IMR-90 (cell line): ENCODE results near the gene CCDC60. TPM values are rescaled to one million over a fixed set of nuclear protein-coding genes. Genes with fewer than 3 reads are reported as not detected.

Experiments used
- ATAC-seq: fragments of 200-7000 bp; cut with Tn5 transposase; 2 replicates; pipeline ENCODE4 v1.9.1; 2020; ENCODE audit warnings: low read depth, mild to moderate bottlenecking, moderate library complexity
- BruUV-seq: library from RNA; stranded (reverse); fragments of 400-500 nt; replicated peaks from 2 replicates; lab custom pipeline; 2021; lab: Mats Ljungman, UMichigan
- CTCF ChIA-PET: fragments of 300-600 bp; formaldehyde crosslinking; extraction: SDS; loops from one replicate; lab custom pipeline; 2021; ENCODE audit warnings: antibody characterized with exemption; lab: Yijun Ruan, JAX
- POLR2A ChIA-PET: fragments of 300-600 bp; sonication (Branson Sonifier 250); formaldehyde crosslinking; loops from one replicate; lab custom pipeline; 2022; ENCODE audit warnings: antibody characterized with exemption; ENCODE audit not compliant: unreplicated experiment; lab: Charles Lee
- DNase-seq: peaks from one replicate; pipeline ENCODE4 v3.0.0; 2013
- H2AFZ ChIP-seq: replicated peaks from 2 replicates; pipeline ENCODE3; 2013; ENCODE audit warnings: low read length, mild to moderate bottlenecking; ENCODE audit not compliant: poor library complexity
- H2AK5ac ChIP-seq: 2 replicates; pipeline ENCODE4 v1.6.1; 2013; ENCODE audit warnings: low read depth, low read length, inconsistent platforms
- H2AK9ac ChIP-seq: replicated peaks from 2 replicates; pipeline ENCODE3; 2013; ENCODE audit warnings: mild to moderate bottlenecking, low read depth, low read length, moderate library complexity; ENCODE audit not compliant: poor library complexity
- H2BK120ac ChIP-seq: 2 replicates; pipeline ENCODE4 v1.6.1; 2013; ENCODE audit warnings: low read depth, low read length, inconsistent platforms
- H2BK15ac ChIP-seq: 3 replicates; pipeline ENCODE4 v1.6.1; 2013; ENCODE audit warnings: low read depth, low read length, inconsistent platforms
- H2BK20ac ChIP-seq: 2 replicates; pipeline ENCODE4 v1.6.1; 2013; ENCODE audit warnings: low read depth, mild to moderate bottlenecking, inconsistent platforms, low read length, moderate library complexity
- H2BK5ac ChIP-seq: 2 replicates; pipeline ENCODE4 v1.6.1; 2013; ENCODE audit warnings: mild to moderate bottlenecking, low read depth, low read length, inconsistent platforms; ENCODE audit not compliant: poor library complexity, severe bottlenecking
- H3K14ac ChIP-seq: replicated peaks from 2 replicates; pipeline ENCODE4 v1.6.1; 2013; ENCODE audit warnings: low read depth, low read length, inconsistent platforms
- H3K18ac ChIP-seq: 2 replicates; pipeline ENCODE4 v1.6.1; 2013; ENCODE audit warnings: low read depth, low read length, control low read depth
- H3K23ac ChIP-seq: 2 replicates; pipeline ENCODE4 v1.6.1; 2013; ENCODE audit warnings: low read depth, low read length, inconsistent platforms
- H3K27ac ChIP-seq: 2 replicates; pipeline ENCODE4 v1.5.1; 2013; ENCODE audit warnings: mild to moderate bottlenecking, control low read depth, low read length; ENCODE audit not compliant: insufficient read depth
- H3K27me3 ChIP-seq: 2 replicates; pipeline ENCODE4 v1.6.1; 2013; ENCODE audit warnings: low read length; ENCODE audit not compliant: control insufficient read depth, insufficient read depth
- H3K36me3 ChIP-seq: 2 replicates; pipeline ENCODE4 v1.6.1; 2013; ENCODE audit warnings: low read length, mixed read lengths; ENCODE audit not compliant: control insufficient read depth, insufficient read depth
- H3K4ac ChIP-seq: 2 replicates; pipeline ENCODE4 v1.6.1; 2013; ENCODE audit warnings: low read depth, low read length, inconsistent platforms
- H3K4me1 ChIP-seq: 2 replicates; pipeline ENCODE4 v1.6.1; 2013; ENCODE audit warnings: low read length, mixed read lengths; ENCODE audit not compliant: control insufficient read depth, insufficient read depth
- H3K4me2 ChIP-seq: 2 replicates; pipeline ENCODE4 v1.6.1; 2013; ENCODE audit warnings: low read depth, mild to moderate bottlenecking, control low read depth, low read length, moderate library complexity
- H3K4me3 ChIP-seq: 2 replicates; pipeline ENCODE4 v1.5.1; 2013; ENCODE audit warnings: low read depth, mild to moderate bottlenecking, control low read depth, low read length, moderate library complexity; ENCODE audit not compliant: insufficient read depth
- H3K56ac ChIP-seq: 2 replicates; pipeline ENCODE4 v1.6.1; 2013; ENCODE audit warnings: low read length, inconsistent platforms; ENCODE audit not compliant: insufficient read depth; ENCODE audit errors: extremely low read depth
- H3K79me1 ChIP-seq, 2 experiments: 2 replicates each; pipeline ENCODE4 v1.6.1; 2013; ENCODE audit warnings: low read length in 2 of 2, inconsistent platforms in 1 of 2, low read depth in 1 of 2
- H3K9ac ChIP-seq: 2 replicates; pipeline ENCODE4 v1.6.1; 2013; ENCODE audit warnings: low read depth, low read length, control low read depth
- H3K9me1 ChIP-seq: 2 replicates; pipeline ENCODE4 v1.6.1; 2013; ENCODE audit warnings: low read length, inconsistent platforms; ENCODE audit not compliant: insufficient read depth
- H3K9me3 ChIP-seq: 2 replicates; pipeline ENCODE4 v1.6.1; 2013; ENCODE audit warnings: low read length; ENCODE audit not compliant: control insufficient read depth, insufficient read depth
- H4K20me1 ChIP-seq: 2 replicates; pipeline ENCODE4 v1.6.1; 2013; ENCODE audit warnings: low read length, inconsistent platforms; ENCODE audit not compliant: insufficient read depth
- H4K5ac ChIP-seq: 2 replicates; pipeline ENCODE4 v1.6.1; 2013; ENCODE audit warnings: mild to moderate bottlenecking, low read depth, low read length, control low read depth
- H4K8ac ChIP-seq, 2 experiments: 2 replicates each; pipeline ENCODE4 v1.6.1; 2013; ENCODE audit warnings: low read depth in 2 of 2, low read length in 2 of 2, control low read depth in 1 of 2, inconsistent platforms in 1 of 2
- H4K91ac ChIP-seq: 2 replicates; pipeline ENCODE4 v1.6.1; 2013; ENCODE audit warnings: low read depth, low read length, inconsistent platforms; ENCODE audit not compliant: insufficient read depth
- BHLHE40 ChIP-seq: fragments of 150-350 bp; IDR thresholded peaks from 2 replicates; pipeline ENCODE4 v1.6.1; 2016; ENCODE audit warnings: mild to moderate bottlenecking, low read depth, low read length
- CEBPB ChIP-seq: IDR thresholded peaks from 2 replicates; pipeline ENCODE4 v1.6.1; 2012; ENCODE audit warnings: low read depth, low read length, improper control_type of control experiment
- CHD1 ChIP-seq: IDR thresholded peaks from 2 replicates; pipeline ENCODE4 v1.6.1; 2012; ENCODE audit warnings: low read depth, low read length, improper control_type of control experiment
- FOS ChIP-seq: fragments of 150-350 bp; IDR thresholded peaks from 2 replicates; pipeline ENCODE4 v1.6.1; 2016; ENCODE audit warnings: low read depth, low read length
- MAFK ChIP-seq: IDR thresholded peaks from 2 replicates; pipeline ENCODE4 v1.6.1; 2012; ENCODE audit warnings: low read depth, low read length, improper control_type of control experiment
- MAZ ChIP-seq: IDR thresholded peaks from 2 replicates; pipeline ENCODE4 v1.6.1; 2012; ENCODE audit warnings: low read depth, mild to moderate bottlenecking, low read length, improper control_type of control experiment, moderate library complexity, borderline replicate concordance
- NFE2L2 ChIP-seq: fragments of 150-350 bp; IDR thresholded peaks from 2 replicates; pipeline ENCODE4 v1.6.1; 2016; ENCODE audit warnings: low read depth, mild to moderate bottlenecking, low read length
- POLR2A ChIP-seq: IDR thresholded peaks from 2 replicates; pipeline ENCODE4 v1.6.1; 2012; ENCODE audit warnings: mild to moderate bottlenecking, low read depth, low read length
- RAD21 ChIP-seq: IDR thresholded peaks from 2 replicates; pipeline ENCODE4 v1.6.1; 2012; ENCODE audit warnings: low read length, improper control_type of control experiment
- RCOR1 ChIP-seq: IDR thresholded peaks from 2 replicates; pipeline ENCODE4 v1.6.1; 2012; ENCODE audit warnings: mild to moderate bottlenecking, low read length, improper control_type of control experiment; ENCODE audit not compliant: insufficient replicate concordance
- RFX5 ChIP-seq: IDR thresholded peaks from 2 replicates; pipeline ENCODE4 v1.8.0; 2012; ENCODE audit warnings: low read depth, mild to moderate bottlenecking, low read length, moderate library complexity
- SMC3 ChIP-seq: fragments of 150-350 bp; IDR thresholded peaks from 2 replicates; pipeline ENCODE4 v1.6.1; 2016; ENCODE audit warnings: low read depth, mild to moderate bottlenecking, antibody characterized with exemption, low read length, moderate library complexity
- WGBS, 2 experiments: methylation state at CpG; one replicate each; pipeline versions ENCODE4 v1.1.5 to v1.1.7; 2013; ENCODE audit warnings: missing lambda C conversion rate in 2 of 2; ENCODE audit not compliant: insufficient read length in 1 of 2; ENCODE audit errors: extremely low coverage in 2 of 2; 5-methylcytosine and 5-hydroxymethylcytosine counted together
- dilution Hi-C: fragments of 300-500 bp; cut with HindIII; formaldehyde crosslinking; loops from one replicate; pipeline ENCODE4 v1.14.3; 2018; ENCODE audit warnings: low sequenced_read_pairs; ENCODE audit not compliant: unreplicated experiment
- in situ Hi-C: fragments of 300-500 bp; cut with MboI; formaldehyde crosslinking; loops from 3 replicates; pipeline ENCODE4 v1.14.3; 2019; ENCODE audit warnings: low sequenced_read_pairs, inconsistent platforms, mixed read lengths
- intact Hi-C: fragments of 100-400 bp; cut with micrococcal nuclease; formaldehyde crosslinking; loops from 2 replicates; pipeline ENCODE4 v1.10.0; 2022
- polyA plus RNA-seq, 3 experiments: library from polyadenylated mRNA; depleted of rRNA; stranded (reverse); fragments of >200 nt; gene quantifications; 2 replicates each; pipeline ENCODE4 v1.2.3, GENCODE V29; 2012; ENCODE audit warnings: low replicate concordance in 1 of 3
- total RNA-seq: library from RNA; depleted of rRNA; stranded (reverse); fragments of >200 nt; gene quantifications from 2 replicates; pipeline ENCODE4 v1.2.3, GENCODE V29; 2012
- TF ChIP-seq, protein P1 (sequence below): fragments of 150-350 bp; IDR thresholded peaks from 2 replicates; pipeline ENCODE4 v1.6.1; 2017; ENCODE audit warnings: mild to moderate bottlenecking, antibody characterized with exemption, low read length, low read depth
- TF ChIP-seq, protein P2 (sequence below): fragments of 150-350 bp; IDR thresholded peaks from 2 replicates; pipeline ENCODE4 v1.6.1; 2016; ENCODE audit warnings: low read depth, mild to moderate bottlenecking, low read length, moderate library complexity, borderline replicate concordance
- TF ChIP-seq, protein P3 (sequence below): conservative IDR thresholded peaks from 2 replicates; pipeline ENCODE4 v1.5.1; 2012; ENCODE audit warnings: mild to moderate bottlenecking, low read depth, low read length, improper control_type of control experiment

CCDC60 gene
- total and polyA plus RNA-seq, 2 of the 4 experiments (the other 2 are of a cell fraction), result not detected

DNA sequence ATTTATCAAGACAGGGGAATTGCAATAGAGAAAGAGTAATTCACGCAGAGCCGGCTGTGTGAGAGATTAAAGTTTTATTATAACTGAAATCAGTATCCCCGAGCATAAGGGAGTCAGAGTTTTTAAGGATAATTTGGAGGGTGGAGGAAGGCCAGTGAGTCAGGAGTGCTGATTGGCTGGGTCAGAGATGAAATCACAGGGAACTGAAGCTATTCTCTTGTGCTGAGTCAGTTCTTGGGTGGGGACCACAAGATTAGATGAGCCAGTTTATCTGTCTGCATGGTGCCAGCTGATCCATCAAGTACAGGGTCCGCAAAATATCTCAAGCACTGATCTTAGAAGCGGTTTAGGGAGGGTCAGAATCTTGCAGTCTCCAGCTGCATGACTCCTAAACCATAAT is 96.6 kb downstream of the CCDC60 start:
- no peak overlapping the region for H2AK9ac ChIP-seq
- no peak overlapping the region for H2BK5ac ChIP-seq
- H3K4me1 ChIP-seq, result no peaks in the 10 kb centered on the region
- H3K79me1 ChIP-seq, result no peaks in the 10 kb centered on the region
- peaks cover 26% of the 10 kb centered on the region for H3K9me3 ChIP-seq
- H4K91ac ChIP-seq, result no peak overlapping the region
- no peak overlapping the region for H3K18ac ChIP-seq
- H3K27ac ChIP-seq, result no peak overlapping the region
- no peak overlapping the region for H3K14ac ChIP-seq
- no peaks in the 10 kb centered on the region for H3K36me3 ChIP-seq
- H2BK120ac ChIP-seq, result no peak overlapping the region
- no peak overlapping the region for H4K5ac ChIP-seq
- no peak overlapping the region for H3K23ac ChIP-seq
- no peak overlapping the region for H3K4me3 ChIP-seq
- no peak overlapping the region for H3K4ac ChIP-seq
- no peaks in the 10 kb centered on the region for H4K20me1 ChIP-seq
- ChIA-PET CTCF (no interaction called here), POLR2A (no interaction called here)
- H3K56ac ChIP-seq, result no peak overlapping the region
- no peak overlapping the region for H2BK15ac ChIP-seq
- dilution Hi-C loops, result no loop called here
- no peak overlapping the region for H2AFZ ChIP-seq
- DNase-seq (no peak), ATAC-seq (no peak)
- H3K4me2 ChIP-seq, result no peak overlapping the region
- WGBS, 2 experiments, result 47% methylated on average over 3 of the region's 5 CpGs; no CpG with 5 or more reads in 1 of the 2 experiments
- intact Hi-C loops, result no loop called here
- no peak for TF ChIP-seq RFX5
- no peak for TF ChIP-seq RCOR1
- TF ChIP-seq, protein P1, sequence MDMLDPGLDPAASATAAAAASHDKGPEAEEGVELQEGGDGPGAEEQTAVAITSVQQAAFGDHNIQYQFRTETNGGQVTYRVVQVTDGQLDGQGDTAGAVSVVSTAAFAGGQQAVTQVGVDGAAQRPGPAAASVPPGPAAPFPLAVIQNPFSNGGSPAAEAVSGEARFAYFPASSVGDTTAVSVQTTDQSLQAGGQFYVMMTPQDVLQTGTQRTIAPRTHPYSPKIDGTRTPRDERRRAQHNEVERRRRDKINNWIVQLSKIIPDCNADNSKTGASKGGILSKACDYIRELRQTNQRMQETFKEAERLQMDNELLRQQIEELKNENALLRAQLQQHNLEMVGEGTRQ, result no peak
- no peak for TF ChIP-seq SMC3
- no peak for TF ChIP-seq POLR2A
- TF ChIP-seq, protein P2, sequence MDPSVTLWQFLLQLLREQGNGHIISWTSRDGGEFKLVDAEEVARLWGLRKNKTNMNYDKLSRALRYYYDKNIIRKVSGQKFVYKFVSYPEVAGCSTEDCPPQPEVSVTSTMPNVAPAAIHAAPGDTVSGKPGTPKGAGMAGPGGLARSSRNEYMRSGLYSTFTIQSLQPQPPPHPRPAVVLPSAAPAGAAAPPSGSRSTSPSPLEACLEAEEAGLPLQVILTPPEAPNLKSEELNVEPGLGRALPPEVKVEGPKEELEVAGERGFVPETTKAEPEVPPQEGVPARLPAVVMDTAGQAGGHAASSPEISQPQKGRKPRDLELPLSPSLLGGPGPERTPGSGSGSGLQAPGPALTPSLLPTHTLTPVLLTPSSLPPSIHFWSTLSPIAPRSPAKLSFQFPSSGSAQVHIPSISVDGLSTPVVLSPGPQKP, result no peak
- no peak for TF ChIP-seq CEBPB
- TF ChIP-seq FOS, result no peak
- no peak for TF ChIP-seq CHD1
- no peak for TF ChIP-seq BHLHE40
- no peak for TF ChIP-seq MAFK
- no peak for TF ChIP-seq RAD21
- TF ChIP-seq, protein P3, sequence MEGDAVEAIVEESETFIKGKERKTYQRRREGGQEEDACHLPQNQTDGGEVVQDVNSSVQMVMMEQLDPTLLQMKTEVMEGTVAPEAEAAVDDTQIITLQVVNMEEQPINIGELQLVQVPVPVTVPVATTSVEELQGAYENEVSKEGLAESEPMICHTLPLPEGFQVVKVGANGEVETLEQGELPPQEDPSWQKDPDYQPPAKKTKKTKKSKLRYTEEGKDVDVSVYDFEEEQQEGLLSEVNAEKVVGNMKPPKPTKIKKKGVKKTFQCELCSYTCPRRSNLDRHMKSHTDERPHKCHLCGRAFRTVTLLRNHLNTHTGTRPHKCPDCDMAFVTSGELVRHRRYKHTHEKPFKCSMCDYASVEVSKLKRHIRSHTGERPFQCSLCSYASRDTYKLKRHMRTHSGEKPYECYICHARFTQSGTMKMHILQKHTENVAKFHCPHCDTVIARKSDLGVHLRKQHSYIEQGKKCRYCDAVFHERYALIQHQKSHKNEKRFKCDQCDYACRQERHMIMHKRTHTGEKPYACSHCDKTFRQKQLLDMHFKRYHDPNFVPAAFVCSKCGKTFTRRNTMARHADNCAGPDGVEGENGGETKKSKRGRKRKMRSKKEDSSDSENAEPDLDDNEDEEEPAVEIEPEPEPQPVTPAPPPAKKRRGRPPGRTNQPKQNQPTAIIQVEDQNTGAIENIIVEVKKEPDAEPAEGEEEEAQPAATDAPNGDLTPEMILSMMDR, result no peak
- TF ChIP-seq MAZ, result no peak
- no peak for TF ChIP-seq NFE2L2
- no TSS peak for BruUV-seq
- no peak overlapping the region for H4K8ac ChIP-seq
- no peak overlapping the region for H3K9ac ChIP-seq
- no peaks in the 10 kb centered on the region for H3K27me3 ChIP-seq
- H2BK20ac ChIP-seq, result no peak overlapping the region
- in situ Hi-C loops, result no loop called here
- H2AK5ac ChIP-seq, result no peak overlapping the region
- no peaks in the 10 kb centered on the region for H3K9me1 ChIP-seq
